NCI-H1105 (cell line): ENCODE measurements around the gene SEC22A.

ENCODE experiments used
- DNase-seq: peaks from one replicate; lab custom pipeline; 2025; lab: John Stamatoyannopoulos, UW

SEC22A gene, protein sequence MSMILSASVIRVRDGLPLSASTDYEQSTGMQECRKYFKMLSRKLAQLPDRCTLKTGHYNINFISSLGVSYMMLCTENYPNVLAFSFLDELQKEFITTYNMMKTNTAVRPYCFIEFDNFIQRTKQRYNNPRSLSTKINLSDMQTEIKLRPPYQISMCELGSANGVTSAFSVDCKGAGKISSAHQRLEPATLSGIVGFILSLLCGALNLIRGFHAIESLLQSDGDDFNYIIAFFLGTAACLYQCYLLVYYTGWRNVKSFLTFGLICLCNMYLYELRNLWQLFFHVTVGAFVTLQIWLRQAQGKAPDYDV

DNA sequence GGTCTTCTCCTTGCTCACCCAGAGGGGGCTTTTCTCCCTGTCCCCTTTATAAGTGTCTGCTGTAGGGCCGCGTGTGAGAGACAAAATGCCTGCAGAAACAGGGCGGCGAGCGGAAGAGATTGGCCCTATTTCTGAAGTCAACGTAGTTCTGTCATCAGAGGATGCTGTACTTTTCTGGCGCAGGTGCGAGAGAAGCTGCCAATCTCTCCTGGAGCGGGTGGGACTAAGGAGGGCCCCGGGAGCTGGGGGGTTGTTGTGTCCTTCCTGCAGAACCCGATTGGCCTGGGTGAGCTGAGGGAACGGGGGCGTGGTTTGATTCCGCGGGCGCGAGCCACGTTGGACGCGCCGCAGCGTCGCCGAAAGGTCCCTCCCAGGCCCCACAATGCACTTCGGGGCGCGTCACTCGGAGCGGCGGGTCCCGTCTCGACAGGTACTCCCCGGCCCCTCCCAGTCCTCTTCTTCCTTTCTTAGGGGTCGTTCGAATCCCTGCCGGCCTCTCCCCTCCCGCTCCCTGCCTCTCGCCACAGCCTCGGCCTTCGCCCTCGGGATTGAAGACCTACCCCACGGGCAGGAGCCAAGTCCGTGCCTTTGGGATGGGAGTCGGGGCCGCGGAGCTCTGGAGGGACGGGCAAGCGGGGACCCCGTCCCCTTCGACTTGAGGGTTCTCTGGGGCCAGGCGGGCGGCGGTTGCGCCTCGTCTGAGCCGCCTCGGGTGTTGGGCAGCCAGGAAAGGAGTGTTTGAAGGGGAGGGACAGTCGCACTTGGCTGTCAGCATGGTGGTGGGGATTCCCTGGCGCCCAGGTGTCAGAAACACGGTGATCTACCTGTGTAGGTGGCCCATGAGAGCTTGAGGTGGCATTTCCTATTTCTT, at the start of gene SEC22A:
Gene SEC22A, plus strand, starts transcription at position 387 of the 871 bp plus-strand sequence. CDS start 7,275 bp downstream, outside the sequence.
- DNase-seq = peak; percentile 99

DNA sequence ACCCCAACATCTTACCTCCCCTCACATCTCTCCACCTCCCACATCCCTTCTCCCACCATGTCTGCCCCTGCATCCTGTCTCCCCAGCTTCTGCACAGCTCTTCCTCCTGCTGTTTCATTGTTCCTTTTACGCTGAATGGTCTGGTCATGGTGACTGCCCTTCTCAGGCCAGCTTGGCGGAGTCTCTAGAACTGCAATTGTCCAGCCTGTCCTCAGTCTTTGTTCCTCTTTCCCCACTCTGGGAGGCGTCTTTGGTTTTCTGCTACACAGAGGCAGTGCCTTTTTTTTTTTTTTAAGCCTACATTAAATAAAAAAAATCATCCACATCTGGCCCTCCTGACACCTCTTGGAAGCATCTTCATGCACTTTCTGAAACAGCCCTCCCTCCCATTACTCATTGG, 49.1 kb upstream of the SEC22A start:
- DNase-seq = no peak

DNA sequence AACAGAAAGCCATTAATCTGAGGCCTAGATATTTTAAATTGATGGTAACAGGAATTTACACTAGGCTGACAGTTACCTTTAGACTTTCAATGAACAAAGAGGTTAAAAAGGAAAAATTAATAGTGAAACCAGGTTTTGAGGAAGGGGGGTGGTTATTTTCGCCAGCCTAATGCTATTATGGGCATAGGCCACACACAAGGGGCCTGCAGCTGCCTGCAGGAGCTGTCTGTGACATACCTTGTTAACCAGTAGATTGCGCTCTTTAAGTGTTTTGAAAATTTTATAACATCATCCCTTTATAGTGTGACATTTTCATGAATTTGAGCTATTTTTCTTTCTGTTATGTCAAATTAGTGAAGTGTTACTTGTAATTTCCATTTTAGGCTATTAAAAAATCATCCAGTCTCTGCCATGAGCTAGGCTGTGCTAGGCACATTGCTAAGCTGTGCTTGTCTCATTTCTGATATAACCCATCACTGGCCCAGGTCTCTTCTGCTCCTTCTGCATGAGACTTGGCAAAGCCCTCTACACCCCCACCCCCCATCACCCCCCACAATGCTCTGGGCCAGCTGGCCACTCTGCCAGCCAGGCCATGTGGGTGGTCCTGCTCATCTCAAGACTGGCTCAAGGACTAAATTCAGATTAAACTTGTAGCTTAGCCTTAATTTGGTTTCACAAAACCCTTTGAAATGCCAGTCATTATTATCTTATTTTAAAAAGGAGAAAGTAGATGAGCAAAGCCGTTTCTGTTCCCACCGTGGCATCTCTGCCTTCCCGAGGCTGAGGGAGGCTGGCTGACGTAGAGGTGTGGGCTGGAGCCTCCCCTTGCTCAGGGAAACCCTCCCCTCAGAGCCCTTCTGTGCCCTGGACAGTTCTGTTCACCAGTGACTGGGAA, 48.4 kb upstream of the SEC22A start:
- no peak for DNase-seq

DNA sequence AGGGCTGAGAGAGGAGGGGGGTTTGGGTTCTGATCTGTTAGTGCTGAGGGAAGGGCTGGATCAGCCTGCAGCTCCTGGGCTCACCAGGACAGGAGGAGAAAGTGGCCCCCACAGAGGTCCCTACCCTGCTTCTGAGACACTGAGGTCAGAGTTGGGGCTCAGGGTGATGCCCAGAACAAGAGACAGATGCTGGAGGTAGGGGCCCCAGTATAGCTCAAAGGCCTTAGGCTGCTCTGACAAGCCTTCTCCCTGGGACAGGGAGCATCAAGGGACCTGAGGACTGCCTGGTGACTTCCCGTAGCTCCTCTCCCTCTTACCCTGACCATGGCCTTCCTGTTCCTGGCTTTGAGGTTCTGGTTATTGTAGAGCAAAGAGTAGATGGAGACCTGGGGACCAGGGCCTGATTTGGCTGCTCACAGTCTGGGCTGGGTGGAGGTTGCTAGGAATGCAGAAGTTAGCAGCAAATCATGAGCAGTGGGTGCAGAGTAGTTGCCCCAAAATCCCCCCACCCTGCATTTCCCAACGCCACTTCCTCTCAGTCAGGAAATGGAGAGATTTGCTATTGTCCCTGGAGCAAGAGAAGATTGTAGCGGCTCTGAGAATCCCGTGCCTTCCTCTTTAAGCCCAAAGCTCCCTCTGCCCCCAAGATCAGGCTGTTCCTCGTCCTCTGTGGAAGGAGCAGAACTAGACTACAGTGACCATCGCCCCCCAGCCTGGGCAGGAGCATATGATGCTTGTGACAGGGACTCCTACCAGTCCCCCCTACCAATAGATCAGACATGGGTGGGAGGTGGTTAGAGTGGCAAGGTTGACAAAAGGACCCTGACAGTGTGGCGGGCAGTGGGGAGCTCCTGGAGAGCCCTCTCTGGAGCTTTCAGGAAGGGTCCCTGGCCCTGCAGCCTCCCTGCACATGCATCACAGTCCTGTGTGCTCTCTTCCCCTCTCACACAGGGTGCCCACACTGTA, 47.4 kb upstream of the SEC22A start:
- DNase-seq = no peak

DNA sequence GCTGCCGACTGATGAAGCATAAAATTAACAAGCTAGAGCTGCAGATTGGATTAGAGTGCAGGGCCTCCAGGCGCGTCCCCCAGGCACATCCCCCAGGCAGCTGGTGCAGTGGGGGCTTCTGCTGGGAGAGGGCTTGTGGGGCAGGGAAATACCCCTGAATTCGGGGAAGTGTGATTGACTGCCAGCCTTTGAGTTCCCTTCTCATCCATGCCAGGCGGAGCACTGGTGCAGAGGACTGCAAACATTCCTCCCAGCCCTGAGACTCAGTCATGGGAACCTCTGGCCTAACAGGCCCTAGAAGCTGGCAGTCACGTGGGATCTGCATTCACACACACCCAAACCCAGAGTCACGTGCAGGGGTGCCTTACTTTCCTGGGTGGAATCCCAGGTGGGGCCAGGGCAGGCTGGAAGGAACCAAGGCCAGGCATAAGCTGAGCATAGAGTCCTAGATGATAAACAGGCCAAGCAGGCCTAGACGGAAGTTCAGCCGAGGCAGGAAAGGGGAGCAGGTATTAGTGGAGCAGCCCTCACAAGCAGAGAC, 46.2 kb upstream of the SEC22A start:
- DNase-seq = no peak

DNA sequence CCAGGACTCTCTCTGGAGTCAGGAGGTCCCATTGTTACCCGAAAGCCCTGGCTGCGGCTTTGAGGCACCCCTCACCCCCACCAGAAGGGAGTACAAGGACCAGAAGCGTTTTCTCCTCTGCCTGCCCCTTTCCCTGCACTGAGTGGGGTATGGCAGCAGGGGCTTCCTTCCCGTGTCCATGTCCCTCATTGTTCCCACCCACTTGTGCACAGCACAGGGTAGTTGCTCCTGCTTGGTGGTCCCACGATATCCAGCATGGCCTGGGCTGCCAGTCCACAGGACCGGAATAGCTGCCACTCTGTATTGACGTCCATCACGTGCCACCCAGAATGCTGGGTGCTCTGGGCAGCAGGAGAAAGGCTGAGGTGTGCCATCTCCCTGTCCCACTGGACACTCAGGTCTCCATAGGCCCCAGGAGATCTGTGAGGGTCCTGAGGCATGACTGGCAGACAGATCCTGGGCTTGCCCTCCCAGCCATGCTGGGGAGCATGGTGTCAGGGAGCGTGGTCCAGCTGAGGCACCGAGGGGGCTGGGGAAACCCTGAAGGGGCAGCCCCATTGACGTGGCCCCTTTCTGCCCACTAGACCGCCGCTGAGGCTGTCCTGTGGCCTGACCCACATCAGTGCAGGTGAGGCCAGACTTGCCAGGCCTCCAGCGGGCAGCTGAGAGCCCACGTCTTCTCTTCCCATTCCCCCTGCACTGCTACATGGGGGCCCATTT, 45.3 kb upstream of the SEC22A start:
- DNase-seq = no peak

DNA sequence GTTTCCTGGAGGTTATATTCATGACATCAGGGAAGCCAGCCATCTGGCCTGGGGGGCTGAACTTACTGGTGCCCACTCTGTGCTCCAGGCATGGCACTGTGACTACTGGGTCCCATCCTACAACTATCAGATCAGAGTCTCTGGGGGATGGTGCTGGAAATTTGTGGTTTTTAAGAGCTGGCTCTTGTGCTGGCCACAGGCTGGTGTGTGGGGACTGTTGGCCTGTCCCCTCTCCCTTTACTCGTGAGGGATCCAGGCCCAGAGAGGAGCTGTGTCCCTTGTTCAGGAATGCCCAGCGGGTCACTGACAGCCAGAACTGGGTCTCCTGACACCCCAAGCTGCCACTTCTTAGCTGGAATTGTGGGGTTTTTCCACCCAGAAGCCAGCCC, 44.5 kb upstream of the SEC22A start:
- no peak for DNase-seq

DNA sequence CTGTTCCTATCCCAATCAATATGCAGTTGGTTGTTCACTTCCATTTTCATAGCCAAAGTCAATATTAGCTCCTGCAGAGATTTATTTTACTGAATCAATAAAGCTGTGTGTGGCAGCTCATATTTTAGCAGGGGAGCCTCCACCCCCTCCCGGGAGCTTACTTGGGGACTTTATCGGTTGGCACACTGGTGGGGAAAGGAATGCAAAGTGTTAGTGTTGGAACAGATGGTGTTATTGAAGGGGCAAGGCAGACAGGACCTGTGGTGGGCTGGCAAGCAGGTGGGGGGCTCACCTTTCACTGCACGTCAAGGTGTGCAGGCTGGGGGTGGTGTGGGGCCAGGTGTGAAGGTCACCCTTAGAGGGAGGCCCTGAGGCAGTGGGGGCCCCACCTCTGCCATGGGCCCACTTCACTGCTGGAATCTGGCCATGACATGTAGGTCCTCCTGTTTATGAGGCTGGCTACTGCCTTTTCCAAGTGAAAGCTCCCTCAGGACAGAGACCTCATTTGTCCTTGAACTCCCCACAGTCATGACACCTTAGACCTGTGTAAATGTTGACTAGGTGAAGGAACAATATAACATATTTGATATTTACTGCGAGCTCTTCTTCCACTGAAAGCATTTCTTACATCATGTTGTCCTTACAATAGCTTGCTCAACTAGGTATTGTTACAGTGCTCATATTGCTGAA, 44.0 kb upstream of the SEC22A start:
- no peak for DNase-seq

DNA sequence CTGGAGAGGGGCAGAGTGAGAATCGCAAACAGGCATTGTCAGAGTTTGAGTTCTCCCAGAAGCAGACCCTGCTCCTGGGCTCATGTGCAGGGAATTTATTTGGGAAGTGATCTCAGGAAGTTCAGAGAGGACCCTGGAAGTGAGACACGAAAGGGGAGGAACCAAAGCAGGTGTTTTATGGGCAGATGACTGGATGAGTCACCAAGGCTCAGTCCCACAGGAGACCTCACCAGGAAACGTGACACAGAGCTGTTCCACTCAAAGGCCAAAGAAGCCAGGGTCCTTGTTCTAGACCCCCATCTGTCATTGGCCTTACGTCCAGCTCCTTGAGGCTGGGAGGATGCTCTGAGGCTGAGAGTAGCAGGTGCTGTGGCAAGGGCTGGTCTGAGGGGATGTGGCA, 43.4 kb upstream of the SEC22A start:
- no peak for DNase-seq

DNA sequence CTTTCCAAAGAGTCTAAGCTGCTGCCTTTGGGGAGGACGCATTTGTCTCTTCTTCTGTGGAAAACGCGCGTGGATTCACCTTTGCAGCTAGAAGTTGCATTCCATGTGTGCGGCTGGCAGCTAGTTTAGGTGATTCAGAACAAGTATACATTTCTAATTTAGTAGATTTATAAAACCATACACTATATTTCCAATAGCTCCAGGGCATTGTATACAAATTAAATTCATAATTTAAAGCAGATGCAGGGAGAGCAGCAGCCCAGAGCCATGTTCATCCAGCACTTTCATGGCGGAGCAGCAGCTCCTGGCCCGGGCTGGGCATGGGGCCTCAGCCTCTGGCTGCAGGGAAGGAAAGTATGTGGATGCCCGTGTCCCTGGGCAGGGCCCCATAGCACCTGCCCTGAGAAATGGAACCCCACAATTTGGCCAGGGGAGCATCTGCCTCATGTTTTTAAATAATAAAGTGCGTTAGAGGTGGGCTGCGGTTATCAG, 42.8 kb upstream of the SEC22A start:
- DNase-seq = no peak

DNA sequence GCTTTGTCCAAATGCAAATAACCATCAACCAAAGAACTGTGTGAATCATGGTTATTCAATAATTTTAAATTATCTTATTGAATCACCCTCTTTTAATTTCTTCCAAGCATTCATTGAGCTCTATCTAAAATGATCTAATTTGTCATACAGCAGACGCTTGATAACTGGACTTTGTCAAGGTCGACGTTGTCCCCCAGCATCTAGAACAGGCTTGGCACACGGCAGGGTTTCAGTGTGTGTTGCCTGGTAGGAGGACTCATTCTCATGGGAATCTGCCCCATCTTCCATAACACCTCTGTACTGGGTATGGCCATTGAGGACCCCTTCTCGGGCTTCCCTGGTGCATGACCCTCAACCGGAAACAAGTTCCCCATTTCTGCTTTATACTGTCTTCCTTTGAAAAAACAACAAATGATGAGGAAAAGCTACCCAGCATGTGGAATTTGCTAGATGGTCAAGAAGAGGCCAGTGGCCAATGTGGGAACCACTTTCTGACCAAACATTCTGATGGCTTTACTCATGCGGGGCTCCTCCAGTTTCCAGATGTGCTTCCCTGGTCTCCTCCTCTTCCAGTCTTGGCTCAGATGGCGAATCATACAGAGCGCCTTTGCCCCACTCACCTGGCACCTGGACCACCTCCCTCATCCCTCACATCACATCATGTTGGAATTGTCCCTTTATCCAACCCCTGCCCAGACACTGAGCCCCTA, 41.7 kb upstream of the SEC22A start:
- no peak for DNase-seq

DNA sequence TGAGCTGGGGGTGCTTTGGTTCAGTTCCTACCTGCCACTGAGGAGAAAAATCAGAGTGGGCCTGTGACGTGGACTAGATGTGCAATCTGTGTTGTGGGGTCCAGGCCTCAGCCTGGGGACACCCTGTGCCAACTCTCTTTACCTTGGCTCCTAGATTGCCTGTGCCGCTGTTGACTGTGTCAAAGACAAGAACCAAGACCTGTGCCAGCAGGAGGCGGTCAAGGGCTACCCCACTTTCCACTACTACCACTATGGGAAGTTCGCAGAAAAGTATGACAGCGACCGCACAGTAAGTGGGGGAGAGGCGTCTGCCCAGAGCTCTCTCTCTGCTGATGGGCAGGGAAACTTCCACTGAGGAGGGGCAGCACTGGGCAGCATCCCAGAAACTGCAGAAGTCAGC, 40.6 kb upstream of the SEC22A start:
- no peak for DNase-seq

DNA sequence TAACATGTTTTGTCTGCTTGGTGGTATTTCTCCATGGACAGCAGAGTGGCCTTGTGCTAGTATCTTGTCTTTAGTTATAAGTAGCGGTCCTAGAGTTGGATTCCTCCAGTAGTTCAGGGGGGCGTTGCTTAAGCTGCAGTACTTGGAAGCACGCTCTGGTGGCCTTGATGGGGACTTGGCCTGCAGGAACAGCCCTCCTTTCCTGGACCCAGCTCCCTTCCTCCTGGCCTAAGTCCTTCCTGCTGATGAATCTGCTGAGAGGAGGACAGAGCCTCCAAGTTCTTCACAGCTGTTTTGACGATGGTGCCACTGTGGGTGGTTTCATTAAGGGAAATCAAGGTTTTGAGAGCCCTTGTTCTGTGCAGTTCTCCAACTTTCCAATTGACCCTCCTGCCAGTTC, 38.6 kb upstream of the SEC22A start:
- no peak for DNase-seq

DNA sequence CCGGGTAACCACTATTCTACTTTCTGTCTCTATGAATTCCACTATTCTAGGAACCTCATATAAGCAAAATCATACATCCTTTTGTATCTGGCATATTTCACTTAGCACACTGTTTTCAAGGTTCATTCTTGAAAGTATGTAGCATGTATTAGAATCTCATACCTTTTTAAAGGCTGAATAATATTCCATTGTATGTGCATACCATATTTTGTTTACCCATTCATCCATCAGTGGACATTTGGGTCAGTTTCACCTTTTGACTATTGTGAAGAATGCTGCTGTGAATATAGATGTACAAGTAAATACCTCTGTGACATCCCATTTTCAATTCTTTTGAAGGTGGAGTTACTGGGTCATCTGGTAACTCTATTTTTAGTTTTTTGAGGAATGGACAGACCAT, 36.6 kb upstream of the SEC22A start:
- no peak for DNase-seq

DNA sequence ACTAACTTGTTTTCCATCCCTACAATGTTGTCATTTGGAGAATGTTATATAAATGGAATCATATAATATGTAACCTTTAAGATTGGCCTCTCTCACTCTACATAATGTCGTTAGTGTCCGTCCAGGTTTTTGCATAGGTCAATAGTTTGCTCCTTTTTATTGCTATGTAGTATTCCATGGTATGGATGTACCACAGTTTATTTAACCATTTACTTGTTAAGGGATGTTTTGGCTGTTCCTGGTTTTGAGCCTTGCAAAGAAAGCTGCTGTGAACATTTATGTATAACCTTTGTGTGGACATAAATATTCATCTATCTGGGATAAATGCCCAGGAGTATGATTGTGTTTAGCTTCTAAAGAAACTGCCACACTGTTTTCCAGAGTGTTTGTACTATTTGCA, 34.1 kb upstream of the SEC22A start:
- no peak for DNase-seq

DNA sequence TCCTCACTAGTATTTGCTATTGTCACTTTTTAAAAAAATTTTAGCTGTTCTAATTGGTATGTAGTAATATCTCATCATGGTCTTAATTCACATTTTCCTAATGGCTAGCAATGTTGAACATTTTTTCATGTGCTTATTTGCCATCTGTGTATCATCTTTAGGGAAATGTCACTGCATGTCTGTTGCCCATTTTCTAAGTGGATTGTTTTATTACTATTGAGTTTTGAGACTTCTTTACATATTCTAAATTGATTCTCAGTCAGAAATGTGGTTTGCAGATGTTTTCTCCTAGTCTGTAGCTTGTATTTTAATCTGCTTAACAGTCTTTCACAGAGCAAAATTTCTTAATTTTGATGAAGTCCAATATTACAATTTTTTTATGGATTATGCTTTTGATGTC, 33.6 kb upstream of the SEC22A start:
- no peak for DNase-seq

DNA sequence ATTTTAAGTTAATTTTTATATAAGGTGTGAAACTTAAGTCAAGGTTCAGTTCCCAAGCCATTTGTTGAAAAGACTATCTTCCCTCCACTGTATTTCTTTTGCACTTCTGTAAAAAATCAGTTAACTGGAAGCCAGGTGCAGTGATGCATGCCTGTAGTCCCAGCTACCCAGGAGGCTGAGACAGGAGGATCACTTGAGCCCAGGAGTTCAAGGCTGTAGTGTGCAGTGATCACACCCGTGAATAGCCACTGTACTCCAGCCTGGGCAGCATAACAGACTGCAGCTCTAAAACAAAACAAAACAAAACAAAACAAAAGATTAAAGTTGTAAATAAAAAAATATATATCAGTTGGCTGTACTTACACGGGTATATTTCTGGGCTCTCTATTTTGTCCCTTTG, 33.1 kb upstream of the SEC22A start:
- DNase-seq = no peak

DNA sequence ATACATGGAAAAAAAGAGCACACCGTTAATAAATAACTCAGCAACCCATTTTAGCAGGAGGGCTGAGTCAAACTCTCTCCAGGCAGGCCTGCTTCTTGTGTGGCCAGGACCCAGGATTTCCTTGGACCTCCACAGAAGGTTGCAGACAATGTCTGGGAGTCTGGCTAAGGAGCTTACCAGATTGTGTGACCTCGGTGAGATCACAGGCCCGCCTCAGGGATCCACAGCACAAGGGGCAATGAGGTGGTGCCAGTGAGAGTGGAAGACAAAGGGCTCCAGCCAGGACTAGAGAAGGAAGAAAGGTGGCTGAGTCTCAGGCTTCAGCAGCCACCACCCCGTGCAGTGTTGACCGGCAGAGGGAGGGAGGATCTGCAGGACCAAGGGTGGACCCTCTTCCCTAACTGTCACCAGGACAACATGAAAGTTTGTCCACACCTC, 32.2 kb upstream of the SEC22A start:
- no peak for DNase-seq

DNA sequence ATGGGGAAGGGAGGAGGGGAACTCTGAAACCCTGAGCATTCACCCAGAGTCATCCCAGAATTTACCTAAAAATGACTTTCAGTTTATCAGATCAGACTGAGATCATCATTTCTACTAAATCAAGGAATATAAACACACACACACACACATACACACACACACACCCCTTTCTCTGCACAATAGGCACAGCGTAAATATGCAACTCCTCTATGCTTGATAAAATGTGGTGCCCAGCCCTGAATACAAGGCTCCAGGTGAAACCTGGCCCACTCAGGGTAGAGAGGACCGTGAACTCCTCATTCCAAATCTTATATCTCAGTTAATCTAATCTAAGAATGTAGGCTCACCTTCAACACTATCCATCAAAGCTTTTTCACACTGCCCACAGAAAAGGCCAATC, 31.8 kb upstream of the SEC22A start:
- DNase-seq = no peak
